Astrocyte (in vitro differentiated cells and primary cell): ENCODE results near the gene MSMB. TPM values are rescaled to one million over a fixed set of nuclear protein-coding genes. Genes with fewer than 3 reads are reported as not detected.
"Not testable (repeated sequence)": the region's sequence is repeated elsewhere in the genome, so short reads cannot be mapped to it uniquely, and the experiment has no call there.

ENCODE experiments used
- DNase-seq: peaks from one replicate; pipeline ENCODE4 v3.0.0-alpha.2; 2010; ENCODE audit warnings: low read depth
- FAIRE-seq: peaks from 2 replicates; lab custom pipeline; 2011; peaks lifted over from hg19 to GRCh38; lab: Jason Lieb, UNC
- H2AFZ ChIP-seq: 2 replicates; pipeline ENCODE4 v1.6.0; 2012; ENCODE audit warnings: low read depth, low read length, inconsistent platforms
- H3K27ac ChIP-seq: 2 replicates; pipeline ENCODE4 v1.5.1; 2011; ENCODE audit warnings: low read depth, low read length, inconsistent platforms
- H3K27me3 ChIP-seq: 2 replicates; pipeline ENCODE4 v1.6.0; 2011; ENCODE audit warnings: low read length, inconsistent platforms; ENCODE audit not compliant: insufficient read depth
- H3K36me3 ChIP-seq: 2 replicates; pipeline ENCODE4 v1.5.1; 2011; ENCODE audit warnings: low read length, inconsistent platforms; ENCODE audit not compliant: insufficient read depth
- H3K4me1 ChIP-seq: 2 replicates; pipeline ENCODE4 v1.5.1; 2011; ENCODE audit warnings: low read length, inconsistent platforms; ENCODE audit not compliant: insufficient read depth
- H3K4me2 ChIP-seq: 2 replicates; pipeline ENCODE4 v1.6.0; 2012; ENCODE audit warnings: low read length, inconsistent platforms
- H3K4me3 ChIP-seq: 2 replicates; pipeline ENCODE4 v1.5.1; 2011; ENCODE audit warnings: low read depth, mild to moderate bottlenecking, low read length, inconsistent platforms; ENCODE audit not compliant: insufficient read depth
- H3K79me2 ChIP-seq: 2 replicates; pipeline ENCODE4 v1.6.0; 2012; ENCODE audit warnings: mild to moderate bottlenecking, low read length, inconsistent platforms; ENCODE audit not compliant: insufficient read depth
- H3K9ac ChIP-seq: 2 replicates; pipeline ENCODE4 v1.6.0; 2012; ENCODE audit warnings: mild to moderate bottlenecking, low read length, inconsistent platforms
- H3K9me3 ChIP-seq: 2 replicates; pipeline ENCODE4 v1.5.1; 2012; ENCODE audit warnings: low read depth, mild to moderate bottlenecking, low read length, inconsistent platforms; ENCODE audit not compliant: insufficient read depth
- H4K20me1 ChIP-seq: 2 replicates; pipeline ENCODE4 v1.6.0; 2012; ENCODE audit warnings: low read length, inconsistent platforms; ENCODE audit not compliant: insufficient read depth
- H3K27ac Mint-ChIP-seq: one replicate; pipeline ENCODE4 v1.8.0; 2021; ENCODE audit warnings: mild to moderate bottlenecking, mixed read lengths; ENCODE audit not compliant: unreplicated experiment
- H3K27me3 Mint-ChIP-seq: one replicate; pipeline ENCODE4 v1.8.0; 2021; ENCODE audit warnings: low read depth, mixed read lengths; ENCODE audit not compliant: unreplicated experiment
- H3K36me3 Mint-ChIP-seq: one replicate; pipeline ENCODE4 v1.8.0; 2021; ENCODE audit warnings: low read depth, mixed read lengths; ENCODE audit not compliant: unreplicated experiment
- H3K4me1 Mint-ChIP-seq: one replicate; pipeline ENCODE4 v1.8.0; 2021; ENCODE audit warnings: low read depth, mixed read lengths; ENCODE audit not compliant: unreplicated experiment
- H3K4me3 Mint-ChIP-seq: one replicate; pipeline ENCODE4 v1.8.0; 2021; ENCODE audit warnings: mild to moderate bottlenecking, moderate library complexity, mixed read lengths; ENCODE audit not compliant: unreplicated experiment
- H3K9me3 Mint-ChIP-seq: one replicate; pipeline ENCODE4 v1.8.0; 2021; ENCODE audit warnings: mild to moderate bottlenecking, mixed read lengths; ENCODE audit not compliant: unreplicated experiment
- CTCF ChIP-seq: IDR thresholded peaks from 2 replicates; pipeline ENCODE4 v1.5.1; 2011; ENCODE audit warnings: low read depth, mild to moderate bottlenecking, inconsistent platforms, low read length, moderate library complexity; ENCODE audit not compliant: insufficient read depth
- EZH2 ChIP-seq: IDR thresholded peaks from 2 replicates; pipeline ENCODE4 v1.6.1; 2012; ENCODE audit warnings: mild to moderate bottlenecking, low read length, inconsistent platforms; ENCODE audit not compliant: insufficient read depth
- total RNA-seq: library from RNA; stranded (reverse); gene quantifications from 2 replicates; pipeline ENCODE4 v1.2.1, GENCODE V29; 2021

Gene MSMB
- total RNA-seq, 1 donor from 2014 or later, result not detected

DNA sequence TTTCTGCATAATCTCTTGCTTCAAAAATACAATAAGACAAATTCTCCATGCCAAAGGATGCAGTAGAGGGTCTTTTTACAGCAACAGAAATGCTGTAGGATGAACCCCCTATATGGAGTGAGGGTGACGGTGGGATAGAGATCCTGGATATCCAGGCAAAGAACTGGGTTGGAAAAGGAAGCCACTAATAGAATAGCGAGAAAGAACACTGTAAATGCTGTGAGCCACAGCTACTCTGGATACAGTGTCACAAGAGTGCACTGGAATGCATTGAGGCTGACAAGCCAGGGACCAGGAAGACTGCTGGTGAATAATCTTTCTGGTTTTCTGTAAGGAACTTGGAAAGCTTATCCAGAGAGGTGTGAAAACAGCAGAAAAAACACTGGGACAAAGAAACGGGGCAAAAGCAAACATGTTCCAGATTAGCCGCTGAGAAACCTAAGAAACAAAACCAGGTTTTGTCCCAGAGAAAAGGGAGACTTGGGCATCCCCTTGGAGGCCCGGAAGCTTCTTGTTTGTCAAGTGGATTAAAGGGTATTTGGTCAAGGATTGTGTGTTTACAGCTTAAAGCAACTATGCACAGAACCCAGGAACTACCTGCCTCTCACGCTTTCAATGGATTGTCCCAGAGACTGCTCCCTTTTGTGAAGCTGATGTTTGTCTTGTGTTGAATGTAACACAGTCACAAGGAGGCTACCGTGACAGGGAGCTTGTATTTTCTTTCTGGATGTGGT lies 6.2 kb upstream of the MSMB start:
- Histone ChIP-seq H3K27ac (no peak overlapping the region), H3K4me3 (no peak overlapping the region), H3K4me2 (no peak overlapping the region), H3K9me3 (no peaks in the 10 kb centered on the region), H2AFZ (no peak overlapping the region), H3K9ac (no peak overlapping the region), H4K20me1 (no peaks in the 10 kb centered on the region), H3K79me2 (no peaks in the 10 kb centered on the region), H3K4me1 (no peaks in the 10 kb centered on the region), H3K36me3 (no peaks in the 10 kb centered on the region), H3K27me3 (peaks cover 5% of the 10 kb centered on the region)
- H3K27ac Mint-ChIP-seq, result no peak overlapping the region
- H3K4me3 Mint-ChIP-seq, result no peak overlapping the region
- TF ChIP-seq CTCF (no peak), EZH2 (no peak)
- no peaks in the 10 kb centered on the region for H3K36me3 Mint-ChIP-seq
- peaks cover 18% of the 10 kb centered on the region for H3K4me1 Mint-ChIP-seq
- no peak for FAIRE-seq
- no peak for DNase-seq
- peaks cover 3% of the 10 kb centered on the region for H3K9me3 Mint-ChIP-seq
- peaks cover 18% of the 10 kb centered on the region for H3K27me3 Mint-ChIP-seq

DNA sequence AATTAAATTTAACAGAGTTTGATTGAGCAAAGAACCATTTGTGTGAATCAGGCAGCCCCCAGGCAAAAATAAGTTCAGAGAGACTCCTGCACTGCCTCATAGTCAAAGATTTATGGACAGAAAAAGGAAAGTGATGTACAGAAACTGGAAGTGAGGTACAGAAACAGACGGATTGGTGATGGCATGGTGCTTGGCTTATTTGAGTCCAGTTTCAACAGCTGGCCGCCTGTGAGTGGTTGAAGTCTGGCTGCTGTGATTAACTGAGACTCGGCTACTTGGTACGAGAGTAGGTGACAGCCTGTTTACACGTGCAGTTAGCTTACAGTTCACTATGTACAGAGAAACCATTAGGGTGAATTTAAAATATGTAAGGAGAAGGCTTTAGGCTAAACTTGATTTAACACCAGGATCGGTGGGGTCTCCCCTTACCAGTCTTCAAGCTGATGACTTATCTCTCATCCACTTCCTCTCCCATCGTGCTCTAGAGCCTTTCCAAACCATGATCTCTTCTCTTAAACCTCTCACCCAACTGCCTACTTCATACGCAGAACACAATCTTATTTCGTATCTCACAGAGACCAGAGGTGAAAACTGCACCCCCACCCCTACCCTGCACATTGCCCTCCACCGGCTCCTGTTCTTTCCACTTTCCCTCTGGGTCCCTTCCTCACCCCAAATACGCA lies 5.0 kb upstream of the MSMB start:
- H3K4me1 Mint-ChIP-seq, result peaks cover 18% of the 10 kb centered on the region

DNA sequence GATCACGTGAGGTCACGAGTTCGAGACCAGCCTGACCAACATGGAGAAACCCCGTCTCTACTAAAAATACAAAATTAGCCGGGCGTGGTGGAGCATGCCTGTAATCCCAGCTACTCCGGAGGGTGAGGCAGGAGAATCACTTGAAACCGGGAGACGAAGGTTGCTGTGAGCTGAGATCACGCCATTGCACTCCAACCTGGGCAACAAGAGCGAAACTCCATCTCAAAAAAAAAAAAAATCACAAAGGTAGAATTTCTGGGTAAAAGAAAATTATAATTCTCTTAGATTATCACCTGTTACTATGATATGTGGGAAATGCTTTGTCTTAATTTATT lies 3.4 kb upstream of the MSMB start:
- not testable (repeated sequence) for H3K4me1 ChIP-seq, H4K20me1 ChIP-seq, DNase-seq, H3K27ac ChIP-seq, H3K27me3 ChIP-seq, H3K4me3 ChIP-seq, H3K36me3 Mint-ChIP-seq, H3K9me3 ChIP-seq, H3K27ac Mint-ChIP-seq, FAIRE-seq, H3K9me3 Mint-ChIP-seq, H3K79me2 ChIP-seq, H3K9ac ChIP-seq, H2AFZ ChIP-seq, H3K4me2 ChIP-seq, H3K4me3 Mint-ChIP-seq, H3K36me3 ChIP-seq
- Mint-ChIP-seq H3K27me3 (peaks cover 28% of the 10 kb centered on the region), H3K4me1 (peaks cover 15% of the 10 kb centered on the region)

More for the DNA sequence above, 5.0 kb upstream of the MSMB start:
- Histone ChIP-seq H3K36me3 (no peaks in the 10 kb centered on the region), H4K20me1 (no peaks in the 10 kb centered on the region), H3K4me2 (no peak overlapping the region), H3K4me3 (no peak overlapping the region), H3K79me2 (no peaks in the 10 kb centered on the region), H3K9ac (no peak overlapping the region), H3K27ac (no peak overlapping the region), H3K9me3 (no peaks in the 10 kb centered on the region), H3K27me3 (peaks cover 5% of the 10 kb centered on the region), H3K4me1 (no peaks in the 10 kb centered on the region), H2AFZ (no peak overlapping the region)
- peaks cover 28% of the 10 kb centered on the region for H3K27me3 Mint-ChIP-seq
- no peaks in the 10 kb centered on the region for H3K36me3 Mint-ChIP-seq
- H3K27ac Mint-ChIP-seq, result no peak overlapping the region
- H3K4me3 Mint-ChIP-seq, result no peak overlapping the region
- FAIRE-seq, result no peak
- no peak for TF ChIP-seq EZH2
- TF ChIP-seq CTCF, result no peak
- DNase-seq, result no peak
- no peaks in the 10 kb centered on the region for H3K9me3 Mint-ChIP-seq
